Amygdala (tissue), 56 donors: ENCODE data around the gene ARHGAP26.

Source experiments
- DNase-seq, 56 donors: peaks; one replicate each; lab custom pipeline; 2025; lab: John Stamatoyannopoulos, UW

The ARHGAP26 gene

DNA sequence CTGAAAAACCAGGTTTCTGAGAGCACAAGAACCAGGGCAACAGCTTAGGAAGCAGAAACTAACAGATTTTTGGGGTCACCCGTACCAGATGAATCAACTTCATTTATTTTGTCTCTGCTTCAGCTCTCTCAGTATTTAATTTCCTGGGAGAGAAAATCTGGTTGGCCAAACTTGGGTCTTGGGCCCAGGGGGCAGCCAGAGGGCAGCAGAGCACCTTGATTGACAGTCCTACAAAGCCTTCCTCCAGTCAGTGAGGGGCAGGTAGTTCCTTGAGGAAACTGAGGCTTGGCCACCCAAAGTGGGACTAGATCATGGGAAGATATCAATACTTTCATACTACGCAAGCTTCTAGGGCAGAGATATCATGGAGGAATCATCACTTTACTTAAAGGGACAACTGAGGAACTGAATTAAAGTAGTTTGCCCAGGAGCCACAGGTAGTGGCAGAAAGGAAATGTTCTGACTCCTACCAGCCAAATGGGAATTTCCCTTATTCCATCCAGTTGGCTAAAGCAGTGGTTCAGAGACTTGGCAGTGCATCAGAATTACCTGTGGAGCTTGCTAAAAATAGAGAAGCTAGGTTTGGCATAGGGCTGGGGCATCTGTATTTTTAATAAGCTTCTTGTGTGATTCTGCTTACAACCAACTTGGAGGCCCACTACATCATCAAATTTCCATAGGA lies 21.5 kb upstream of the ARHGAP26 start:
- DNase-seq = peak in 9 of 56 donors; percentile 3 to 45 (median 16)

GRCh38 chr5:142749321-142749720 lies 20.9 kb upstream of the ARHGAP26 start:
- DNase-seq = no peak

DNA sequence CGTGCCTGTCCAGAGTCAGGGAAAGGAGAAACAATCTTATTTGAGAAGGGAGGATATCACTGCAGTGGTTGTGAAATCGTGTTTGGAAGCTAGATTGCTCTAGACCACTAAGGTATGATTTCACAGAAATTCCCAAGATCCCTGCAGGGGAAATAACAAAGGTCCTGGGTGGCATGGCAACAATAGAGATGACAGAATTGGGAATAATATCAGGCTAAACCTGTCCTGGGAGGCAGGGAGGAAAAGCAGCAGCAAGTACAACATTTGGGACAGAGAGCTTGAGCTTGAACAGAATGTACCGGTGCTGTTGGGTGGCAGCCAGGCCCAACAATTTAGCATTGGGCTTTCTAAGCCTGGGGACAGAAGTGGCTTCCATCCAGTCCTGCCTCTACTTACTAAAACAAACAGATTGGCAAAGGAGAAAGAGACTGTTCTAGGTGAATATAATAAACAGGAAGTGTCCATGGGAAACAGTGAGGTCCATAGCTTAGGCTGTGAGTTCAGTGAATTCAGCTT lies 17.0 kb upstream of the ARHGAP26 start:
- peak in 30 of 56 donors; percentile 2 to 62 (median 24) for DNase-seq

DNA sequence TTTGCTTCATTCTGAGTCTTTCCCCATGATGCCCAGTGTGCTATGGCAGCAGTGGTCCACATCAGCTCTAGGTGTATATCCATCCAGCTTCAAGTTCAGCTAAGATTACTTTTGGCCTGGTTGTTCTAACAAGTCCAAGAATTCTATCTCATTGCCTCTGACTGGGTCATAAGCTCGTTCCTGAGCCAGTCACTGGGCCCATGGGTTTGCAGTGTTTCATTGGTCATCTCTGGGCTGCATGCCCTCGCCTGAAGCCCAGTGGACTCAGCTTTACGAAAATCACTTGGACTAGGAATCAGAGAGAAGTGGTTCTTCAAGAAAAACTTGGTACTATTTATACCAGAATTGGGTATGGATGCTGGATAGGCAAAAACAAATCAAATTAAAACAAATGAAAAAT lies 16.1 kb upstream of the ARHGAP26 start:
- DNase-seq = no peak

- DNase-seq = no peak
These were observed 13.6 kb upstream of the ARHGAP26 start for GRCh38 chr5:142756576-142756975.

GRCh38 chr5:142757564-142757963 lies 12.6 kb upstream of the ARHGAP26 start:
- no peak for DNase-seq

- no peak for DNase-seq
These were observed 11.9 kb upstream of the ARHGAP26 start for GRCh38 chr5:142758062-142758795.

- no peak for DNase-seq
These were observed 11.4 kb upstream of the ARHGAP26 start for GRCh38 chr5:142758796-142759145.

DNA sequence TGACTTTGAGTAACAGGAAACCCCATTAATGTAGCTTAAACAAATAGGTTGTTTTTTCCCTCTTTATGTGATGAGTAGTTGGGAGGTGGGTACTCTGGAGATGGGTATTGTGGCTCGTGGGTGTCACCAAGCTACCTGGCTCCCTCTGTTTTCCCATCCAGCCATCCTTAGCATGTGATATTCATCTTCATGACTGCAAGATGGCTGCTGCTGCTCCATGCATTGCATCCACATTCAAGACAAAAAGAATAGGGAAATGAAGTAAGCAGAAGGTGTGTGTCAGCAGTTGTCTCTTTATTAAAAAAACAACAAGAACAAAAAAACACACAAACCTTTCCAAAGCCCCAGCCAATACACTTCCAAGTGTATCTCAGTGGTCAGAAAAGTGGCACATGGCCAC lies 6.5 kb upstream of the ARHGAP26 start:
- DNase-seq = no peak

DNA sequence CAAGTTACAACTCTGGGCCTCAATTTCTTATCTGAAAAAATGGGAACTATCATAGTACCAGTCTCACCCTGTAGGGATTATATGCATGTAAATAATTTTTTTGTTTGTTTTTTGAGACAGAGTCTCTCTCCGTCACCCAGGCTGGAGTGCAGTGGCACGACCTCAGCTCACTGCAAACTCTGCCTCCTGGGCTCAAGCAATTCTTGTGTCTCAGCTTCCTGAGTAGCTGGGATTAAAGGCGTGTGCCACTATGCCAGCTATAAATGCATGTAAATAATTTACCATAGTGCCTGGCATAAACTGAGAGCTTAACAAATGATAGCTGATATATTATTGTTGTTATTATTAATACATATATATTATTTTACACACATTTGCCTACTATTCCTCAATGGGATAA lies 3.0 kb upstream of the ARHGAP26 start:
- no peak for DNase-seq

GRCh38 chr5:142767911-142768310 lies 2.3 kb upstream of the ARHGAP26 start:
- no peak for DNase-seq

DNA sequence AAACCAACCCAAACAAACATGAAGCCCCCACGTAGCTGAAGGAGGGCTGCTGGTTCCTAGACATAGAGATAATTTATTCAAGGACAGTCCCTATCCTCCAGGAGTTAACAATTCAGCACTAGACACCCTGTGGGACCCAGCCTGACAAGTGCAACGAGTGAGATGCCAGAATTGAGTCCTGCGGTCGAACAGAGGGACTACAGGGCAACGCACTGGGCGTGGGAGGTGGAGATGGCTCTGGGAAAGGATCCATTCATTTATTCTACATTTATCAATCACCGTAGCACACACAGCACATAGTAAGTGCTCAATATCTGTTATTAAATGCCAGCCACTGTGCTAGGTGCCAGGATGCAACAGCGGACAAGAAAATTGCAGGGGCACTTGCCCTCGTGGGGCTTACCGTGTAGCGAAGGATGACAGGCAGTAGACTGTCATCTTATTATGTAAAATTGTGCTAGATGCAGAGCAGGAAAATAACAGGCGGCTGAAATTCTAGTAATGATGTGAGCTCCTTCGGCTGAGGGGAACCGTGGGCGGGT lies 855 bp upstream of the ARHGAP26 start:
- peak in 4 of 56 donors; percentile 10 to 43 (median 33) for DNase-seq

GRCh38 chr5:142770650-142771609 lies 753 bp downstream of the ARHGAP26 start:
- DNase-seq = peak in 42 of 56 donors; percentile 3 to 72 (median 37)

DNA sequence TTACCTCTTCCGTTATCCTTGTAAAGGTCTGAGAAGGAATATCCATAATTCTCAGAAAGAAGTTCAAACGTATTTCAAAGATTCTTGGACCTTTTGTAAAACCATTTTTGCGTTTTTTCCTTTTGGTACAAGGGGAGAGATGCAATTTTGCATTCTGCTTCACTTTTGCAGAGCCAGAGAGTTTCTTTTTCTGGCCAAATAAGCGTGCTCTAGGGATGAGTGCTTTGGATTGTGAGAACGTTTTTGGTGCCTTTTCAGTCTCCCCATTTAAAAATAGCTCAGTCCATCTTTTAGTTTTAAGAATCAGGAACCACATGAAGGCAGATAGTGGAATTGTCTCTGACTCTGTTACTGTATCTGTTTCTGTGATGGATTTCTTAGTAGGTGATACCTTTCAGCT lies 1.5 kb downstream of the ARHGAP26 start:
- DNase-seq = no peak

DNA sequence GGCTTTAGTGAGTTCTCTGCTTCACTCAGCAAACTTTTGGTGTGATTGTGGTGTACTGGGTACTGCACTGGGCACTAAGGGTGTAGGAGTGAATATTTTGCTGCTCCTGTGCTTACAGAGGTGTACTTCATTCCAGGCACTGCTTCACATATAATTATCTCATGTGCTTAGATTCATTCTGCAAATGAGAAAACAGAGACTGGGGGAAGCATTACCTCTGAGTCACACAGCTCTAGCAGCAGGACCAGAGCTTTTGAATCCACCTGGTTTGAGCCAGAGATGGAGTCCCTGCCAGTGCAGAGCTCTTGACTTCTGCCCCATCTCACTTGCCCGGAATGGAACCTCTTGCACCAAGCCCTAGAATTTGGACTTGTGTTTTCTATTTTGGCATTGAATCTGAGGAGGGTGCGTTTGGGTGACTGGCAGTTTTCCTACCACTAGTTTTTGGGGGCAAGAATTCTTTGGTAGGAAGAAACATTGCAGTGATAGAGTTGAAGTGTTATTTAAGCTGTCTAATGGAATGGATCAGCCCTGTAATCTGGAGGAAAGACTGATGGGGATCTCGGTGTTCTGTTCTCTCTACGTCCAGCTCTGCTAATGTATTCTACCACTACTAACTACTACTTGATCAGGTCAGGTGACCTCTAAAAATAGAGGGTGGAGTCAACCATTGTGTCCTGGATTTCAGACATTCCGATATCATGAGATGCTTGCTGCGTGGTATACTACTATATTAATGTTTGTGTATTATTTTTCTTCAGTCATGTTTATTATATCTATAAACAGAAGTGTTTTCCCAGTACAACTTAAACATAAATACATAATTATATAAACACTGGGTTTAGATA lies 2.5 kb downstream of the ARHGAP26 start:
- no peak for DNase-seq

DNA sequence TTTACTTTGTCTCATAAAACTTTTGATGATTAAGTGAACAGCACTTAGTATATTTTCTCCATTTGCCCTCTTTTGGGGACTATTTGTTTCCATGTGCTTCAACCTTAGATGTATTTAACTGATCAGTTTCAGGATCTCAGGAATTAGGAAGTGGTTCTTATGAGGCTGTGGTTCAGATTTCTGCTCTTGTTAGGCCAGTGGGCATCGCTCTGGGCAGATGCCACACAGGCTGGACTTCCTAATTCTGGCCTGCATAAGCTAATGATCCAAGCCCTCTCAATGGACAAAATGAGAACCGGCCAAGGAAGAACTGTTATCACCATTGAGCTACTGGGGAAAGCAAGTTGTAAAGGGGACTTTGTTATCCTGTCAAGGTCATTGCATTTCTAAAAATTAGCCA lies 6.9 kb downstream of the ARHGAP26 start:
- DNase-seq = no peak

DNA sequence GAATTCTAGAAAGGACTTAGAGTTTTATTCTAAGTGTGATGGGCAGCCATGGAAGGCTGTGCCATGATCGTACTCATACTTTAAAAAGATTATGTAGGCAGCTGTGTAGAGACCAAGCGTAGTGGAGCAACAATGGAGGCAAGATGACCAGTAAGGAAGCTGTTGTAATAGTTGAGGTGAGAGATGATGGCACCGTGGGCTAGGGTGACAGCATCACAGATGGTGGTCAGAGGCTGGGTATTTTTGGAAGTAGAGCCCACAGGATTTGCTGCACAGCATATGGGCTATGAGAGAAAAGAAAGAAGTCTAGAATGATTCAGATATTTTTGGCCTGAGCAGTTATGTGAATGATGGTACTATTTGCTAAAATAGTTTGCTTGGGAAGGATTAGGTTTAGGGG lies 7.7 kb downstream of the ARHGAP26 start:
- no peak for DNase-seq

DNA sequence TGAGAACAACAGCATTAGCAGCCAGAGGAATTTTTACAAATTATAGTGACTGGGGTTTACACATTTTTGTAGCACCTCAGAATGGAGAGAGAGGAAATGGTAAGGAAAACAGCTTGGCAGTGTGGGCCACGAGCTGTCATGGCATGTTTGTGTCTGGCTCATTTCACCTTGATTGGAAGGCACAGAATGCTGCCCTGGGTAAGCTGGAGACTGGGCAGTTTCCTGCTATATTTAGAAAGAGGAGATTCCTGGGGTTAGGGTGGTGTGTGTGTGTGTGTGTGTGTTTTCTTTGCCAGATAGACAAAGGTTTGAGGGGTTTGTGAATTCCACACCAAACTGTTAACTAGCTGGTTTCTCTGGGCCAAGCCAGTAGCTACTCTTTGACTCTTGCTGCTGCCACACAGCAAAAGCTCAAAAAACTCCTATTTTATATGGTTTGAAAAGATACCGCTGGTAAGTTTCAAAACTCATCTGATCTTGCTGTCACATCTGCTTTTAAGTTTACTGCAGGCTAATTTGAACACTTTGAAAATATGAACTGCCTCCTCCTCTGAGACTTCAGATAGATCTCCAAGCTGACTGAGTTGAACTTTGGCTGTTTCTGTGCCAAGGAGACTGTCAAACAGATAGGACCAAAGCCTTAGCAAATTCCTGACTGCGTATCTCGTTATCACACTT lies 9.1 kb downstream of the ARHGAP26 start:
- DNase-seq = no peak

GRCh38 chr5:142780871-142781270 lies 10.7 kb downstream of the ARHGAP26 start:
- peak in 1 of 56 donors; percentile 23 for DNase-seq
